ENCODE data around the gene DCLK1. TPM values are rescaled to one million over a fixed set of nuclear protein-coding genes. Genes with fewer than 3 reads are reported as not detected.

The DCLK1 gene
- total RNA-seq, 1 experiment from 2014 or later: 36.2 TPM

- no peak overlapping the region for H2BK20ac ChIP-seq (ENCODE audit: low read depth, low read length, poor library complexity, severe bottlenecking)
- no peak overlapping the region for H3K4ac ChIP-seq (ENCODE audit: low read depth, low read length)
- Mint-ChIP-seq H3K27ac (no peak overlapping the region), H3K4me3 (no peak overlapping the region), H3K9me3 (peaks cover 11 to 15% of the 10 kb centered on the region in 2 experiments; a peak in 2 of 5 replicates), H3K27me3 (ENCODE audit: low read depth) (no peaks in the 10 kb centered on the region), H3K36me3 (ENCODE audit: insufficient read depth in 1 of 3, low read depth in 3 of 3) (peaks cover 0 to 15% (median 6%) of the 10 kb centered on the region in 3 experiments; a peak in 3 of 7 replicates), H3K4me1 (peaks cover 8% of the 10 kb centered on the region in 2 experiments; a peak in 3 of 4 replicates)
- H4K5ac ChIP-seq (ENCODE audit: insufficient read length, low read depth, low read length): no peak overlapping the region
- no peaks in the 10 kb centered on the region for H3K9me3 ChIP-seq (ENCODE audit: control insufficient read depth, low read depth, low read length)
- no peak overlapping the region for H2BK15ac ChIP-seq (ENCODE audit: low read depth, low read length)
- TF ChIP-seq CTCF (conservative IDR thresholded peaks at IDR 0.05): no peak
- H3K23me2 ChIP-seq (ENCODE audit: insufficient read length, low read depth, low read length, poor library complexity, severe bottlenecking): no peaks in the 10 kb centered on the region
- H4K20me1 ChIP-seq (ENCODE audit: control insufficient read depth, insufficient read depth, insufficient read length): no peaks in the 10 kb centered on the region
- H3K27me3 ChIP-seq (ENCODE audit: insufficient read depth, low read length): no peaks in the 10 kb centered on the region
- H3K14ac ChIP-seq (ENCODE audit: insufficient read depth, low read length): no peak overlapping the region
- no peak overlapping the region for H2AFZ ChIP-seq (ENCODE audit: low read length)
- H3K79me2 ChIP-seq (ENCODE audit: insufficient read depth, low read length): no peaks in the 10 kb centered on the region
- H3K56ac ChIP-seq (ENCODE audit: insufficient read length, low read depth, low read length): no peak overlapping the region
- no peak overlapping the region for H3K4me2 ChIP-seq (ENCODE audit: insufficient read depth, insufficient read length, low read length)
- no peak overlapping the region for H2BK5ac ChIP-seq (ENCODE audit: insufficient read length, low read length)
- no peak overlapping the region for H2BK12ac ChIP-seq (ENCODE audit: insufficient read length, low read depth, low read length)
- H3K9ac ChIP-seq (ENCODE audit: extremely low read depth, insufficient read length, low read length): no peak overlapping the region
- H2AK5ac ChIP-seq (ENCODE audit: insufficient read length, low read length): no peak overlapping the region
- H3K27ac ChIP-seq (ENCODE audit: insufficient read length, low read depth, low read length): no peak overlapping the region
- DNase-seq: no peak
- H3K18ac ChIP-seq (ENCODE audit: insufficient read length, low read depth, low read length): no peak overlapping the region
- no peak overlapping the region for H2BK120ac ChIP-seq (ENCODE audit: low read depth, low read length, poor library complexity, severe bottlenecking)
- no peak overlapping the region for H4K91ac ChIP-seq (ENCODE audit: insufficient read length, low read depth, low read length)
- no peaks in the 10 kb centered on the region for H3K79me1 ChIP-seq (ENCODE audit: insufficient read depth, low read depth, low read length, poor library complexity, severe bottlenecking)
- H3T11ph ChIP-seq (ENCODE audit: low read length): no peak overlapping the region
- no peak overlapping the region for H4K8ac ChIP-seq (replicated peaks; ENCODE audit: insufficient read length, low read depth, low read length)
- no peak overlapping the region for H3K23ac ChIP-seq (ENCODE audit: insufficient read length, low read depth, low read length)
- no peaks in the 10 kb centered on the region for H3K4me1 ChIP-seq (ENCODE audit: insufficient read depth, low read length)
- WGBS (ENCODE audit: extremely low coverage, insufficient read length, low lambda C conversion rate): no CpG with 5 or more reads among the region's 2 CpGs
Measured at GRCh38 chr13:35736876-35737275, 394.3 kb downstream of the DCLK1 start.
